MM.1S (cell line): ENCODE data around the gene FPGS.

ENCODE experiments used
- CTCF ChIP-seq: fragments of 300-600 bp; sonication (generic); IDR thresholded peaks from 2 replicates; pipeline ENCODE4 v1.5.1; 2016; ENCODE audit warnings: antibody characterized with exemption, low read length, mixed read lengths
- EZH2 ChIP-seq: fragments of 300-600 bp; sonication (generic); optimal IDR thresholded peaks from 2 replicates; pipeline ENCODE3; 2017; ENCODE audit warnings: low read depth, mild to moderate bottlenecking, antibody characterized with exemption, low read length, mixed read lengths

GRCh38 chr9:127854184-127854806 is 51.6 kb downstream of the FPGS start, which contains the start of gene ENG:
- TF ChIP-seq CTCF: no peak
- TF ChIP-seq EZH2: no peak
